Measurements from ENCODE around the gene ZNF784.

- TF ChIP-seq GATA2 (IDR thresholded peaks at IDR 0.05; ENCODE audit: low read depth, low read length) (no peak), GATA3 (IDR thresholded peaks at IDR 0.05; ENCODE audit: low read depth, low read length) (no peak)
These were observed 2.0 kb downstream of the ZNF784 start for GRCh38 chr19:55622242-55622969.

Measured in SH-SY5Y (cell line).